Sigmoid colon (tissue), 4 donors: Measurements from ENCODE around the gene CNPY3.
"Not testable (repeated sequence)": the region's sequence is repeated elsewhere in the genome, so short reads cannot be mapped to it uniquely, and the experiment has no call there.

Experiments used
- CTCF ChIP-seq, 4 experiments: fragments of 450-650 bp in 3 of 4; fragments of 200-600 bp in 1 of 4; IDR thresholded peaks; one replicate each; pipeline ENCODE4 v1.5.1; 2016 to 2019; ENCODE audit warnings: antibody characterized with exemption in 4 of 4, mild to moderate bottlenecking in 3 of 4, moderate library complexity in 2 of 4
- EP300 ChIP-seq, 4 donors: sonication (generic); formaldehyde crosslinking; IDR thresholded peaks; one replicate each; pipeline ENCODE4 v1.6.1; 2017; ENCODE audit warnings: antibody characterized with exemption in 4 of 4
- POLR2A ChIP-seq, 2 donors: fragments of 450-650 bp; IDR thresholded peaks; one replicate each; pipeline ENCODE4 v1.6.1; 2016; ENCODE audit warnings: antibody characterized with exemption in 2 of 2, mild to moderate bottlenecking in 2 of 2, moderate library complexity in 2 of 2
- POLR2AphosphoS5 ChIP-seq, 4 donors: sonication (generic); formaldehyde crosslinking; IDR thresholded peaks; one replicate each; pipeline ENCODE4 v1.6.1; 2017; ENCODE audit warnings: antibody characterized with exemption in 4 of 4

DNA sequence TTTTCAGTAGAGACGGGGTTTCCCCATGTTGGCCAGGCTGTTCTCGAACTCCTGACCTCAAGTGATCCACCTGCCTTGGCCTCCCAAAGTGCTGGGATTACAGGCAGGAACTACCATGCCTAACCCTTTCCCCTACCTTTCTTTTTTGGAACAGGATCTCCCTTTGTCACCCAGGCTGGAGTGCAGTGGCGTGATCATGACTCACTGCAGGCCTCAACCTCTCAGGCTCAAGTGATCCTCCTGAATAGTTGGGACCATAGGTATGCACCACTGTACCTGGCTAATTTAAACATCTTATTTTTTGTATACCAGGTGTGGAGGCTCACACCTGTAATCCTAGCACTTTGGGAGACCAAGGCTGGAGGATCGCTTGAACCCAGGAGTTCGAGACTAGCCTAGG lies 12.1 kb downstream of the CNPY3 start:
- not testable (repeated sequence) for TF ChIP-seq POLR2A, CTCF, EP300, POLR2AphosphoS5 (IDR thresholded peaks at IDR 0.05)
